Activated CD8-positive, alpha-beta memory T cell treated with anti-CD3 and anti-CD28 coated beads, Interleukin-2, amount 50 U/mL, for 48 hours (primary cell): ENCODE data around the gene UBE2L3.
"Not testable (repeated sequence)": the region's sequence is repeated elsewhere in the genome, so short reads cannot be mapped to it uniquely, and the experiment has no call there.

Experiments
- DNase-seq: peaks from one replicate; pipeline ENCODE4 v3.0.0-alpha.2; 2020

Gene UBE2L3

DNA sequence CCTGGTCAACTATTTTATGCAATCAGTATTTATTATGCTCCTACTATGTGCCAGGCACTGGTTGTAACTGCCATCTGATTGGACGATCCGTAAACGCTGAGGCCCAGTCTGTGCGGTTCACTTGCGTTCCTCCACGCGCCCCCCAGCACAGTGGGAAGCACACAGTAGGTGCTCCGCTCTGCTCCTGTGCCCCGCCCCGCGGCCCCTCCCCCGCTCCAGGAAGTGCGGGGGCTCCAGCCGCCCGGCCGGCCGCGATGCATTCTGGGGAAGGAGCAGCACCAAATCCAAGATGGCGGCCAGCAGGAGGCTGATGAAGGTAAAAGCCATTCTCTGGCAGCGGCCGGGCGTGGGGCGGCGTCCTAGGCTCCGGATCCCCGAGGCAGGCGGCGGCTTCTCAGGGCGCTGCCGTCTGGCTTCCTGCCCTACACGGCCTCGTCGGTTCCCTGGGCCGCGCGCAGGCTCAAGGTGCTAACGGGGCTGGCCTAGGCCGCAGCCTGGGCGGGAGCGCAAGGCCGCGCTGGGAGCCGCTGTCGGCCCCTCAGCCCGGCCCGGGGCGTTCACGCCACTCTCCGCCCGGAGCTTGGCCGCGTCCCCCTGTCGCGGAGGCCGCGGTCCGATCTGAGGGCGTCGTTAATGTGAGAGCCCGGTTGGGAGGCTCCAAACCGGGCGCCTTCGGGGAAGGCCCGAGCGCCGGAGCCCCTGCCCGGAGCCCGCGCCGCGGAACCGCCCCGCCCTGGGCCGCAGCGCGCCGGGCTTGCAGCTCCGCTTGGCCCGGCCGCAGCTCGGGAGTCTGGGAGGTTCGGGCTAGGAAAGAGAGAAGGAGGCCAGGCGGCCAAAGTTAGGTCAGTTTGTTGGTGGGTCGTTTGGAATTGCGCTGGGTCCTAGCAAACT is at the start of gene UBE2L3:
Gene UBE2L3, plus strand, starts transcription at position 259 of the 891 bp plus-strand sequence. Its CDS starts 31 bp downstream, at position 290.
- peak; percentile 90 for DNase-seq

DNA sequence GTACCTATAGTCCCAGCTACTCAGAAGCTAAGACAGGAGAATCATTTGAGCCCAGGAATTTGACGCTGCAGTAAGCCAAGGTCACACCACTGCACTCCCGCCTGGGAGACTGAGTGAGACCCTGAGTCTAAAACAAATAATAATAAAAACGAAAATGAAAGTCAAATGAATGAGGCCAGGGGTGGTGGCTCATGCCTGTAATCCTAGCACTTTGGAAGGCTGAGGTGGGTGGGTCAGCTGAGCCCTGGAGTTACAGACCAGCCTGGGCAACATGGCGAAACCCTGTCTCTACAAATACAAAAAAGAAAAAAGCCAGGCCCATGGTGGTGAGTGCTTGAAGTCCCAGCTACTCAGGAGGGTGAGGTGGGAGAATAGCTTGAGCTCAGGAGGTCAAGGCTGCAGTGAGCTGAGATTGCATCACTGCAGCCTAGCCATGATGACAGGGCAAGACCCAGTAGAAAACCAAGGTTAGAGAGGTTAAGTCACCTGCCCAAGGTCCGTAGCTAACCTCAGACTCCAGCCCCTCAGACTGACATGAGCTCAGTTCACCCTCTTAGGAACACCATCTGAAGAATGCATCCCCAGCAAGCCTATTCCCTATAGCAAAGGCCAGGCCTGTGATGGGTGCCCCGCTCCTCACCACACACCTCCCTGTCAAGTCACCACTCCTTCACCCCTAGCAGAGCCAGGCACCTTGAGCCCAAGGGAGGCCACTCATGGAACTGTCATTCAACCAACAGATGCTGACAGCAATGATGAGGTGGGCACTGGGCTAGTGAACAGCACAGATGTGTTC is 40.6 kb upstream of the UBE2L3 start:
- DNase-seq: not testable (repeated sequence)

DNA sequence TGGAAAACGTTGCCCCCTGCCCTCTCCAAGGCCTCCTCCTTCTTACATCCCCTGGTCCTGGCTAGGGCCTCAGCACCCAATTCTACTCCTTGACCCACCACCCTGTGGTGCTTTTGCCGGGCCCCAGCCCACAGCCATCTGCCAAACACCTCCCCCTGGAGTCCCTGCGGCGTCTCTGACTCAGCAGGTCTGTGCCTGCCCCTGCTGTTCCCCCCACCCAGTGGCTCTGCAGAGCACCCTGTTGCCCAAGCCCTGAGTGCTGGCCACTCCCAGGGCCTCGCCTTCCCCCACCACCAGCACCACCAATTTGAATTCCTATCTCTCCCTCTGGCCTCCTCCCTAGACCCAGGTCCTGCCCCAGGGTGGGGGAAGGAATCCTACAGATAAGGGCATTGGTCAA is 36.0 kb upstream of the UBE2L3 start:
- not testable (repeated sequence) for DNase-seq

DNA sequence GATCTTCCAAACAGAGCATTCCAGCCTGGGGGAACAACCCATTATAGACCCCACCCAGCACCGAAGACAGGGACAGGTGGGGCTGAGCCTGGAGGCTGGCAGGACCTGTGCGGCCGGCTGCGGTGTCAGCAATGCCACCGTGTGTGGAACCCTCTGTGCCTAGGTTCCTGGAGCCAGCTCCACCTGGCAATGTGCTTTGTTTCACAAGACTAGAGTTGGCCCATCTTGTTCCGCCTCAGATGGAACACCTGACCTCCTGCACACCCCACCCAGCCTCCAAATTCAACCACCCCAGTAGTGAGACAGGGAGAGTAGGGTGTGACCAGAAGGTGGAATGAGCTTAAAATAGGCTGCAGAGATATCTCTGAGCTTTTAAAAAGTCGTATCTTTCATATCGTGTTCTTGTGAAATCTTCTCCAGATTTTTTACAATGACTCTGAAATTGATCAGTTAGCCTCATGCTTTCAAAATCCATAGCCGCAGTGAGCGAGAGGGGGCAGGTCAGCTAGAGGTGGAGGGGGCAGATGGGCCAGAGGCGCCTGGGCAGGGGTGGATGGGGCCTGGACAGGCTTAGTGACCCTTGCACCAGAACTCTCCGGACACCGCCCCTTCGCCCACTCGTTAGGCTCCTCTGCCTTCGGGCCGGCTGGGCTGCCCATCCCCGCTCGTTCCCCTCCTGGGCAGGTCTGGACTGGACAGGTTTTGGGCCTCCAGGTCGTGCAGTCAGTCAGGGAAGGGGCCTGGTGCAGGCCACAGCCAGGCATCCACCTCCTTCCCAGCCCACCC is 34.5 kb upstream of the UBE2L3 start:
- not testable (repeated sequence) for DNase-seq

DNA sequence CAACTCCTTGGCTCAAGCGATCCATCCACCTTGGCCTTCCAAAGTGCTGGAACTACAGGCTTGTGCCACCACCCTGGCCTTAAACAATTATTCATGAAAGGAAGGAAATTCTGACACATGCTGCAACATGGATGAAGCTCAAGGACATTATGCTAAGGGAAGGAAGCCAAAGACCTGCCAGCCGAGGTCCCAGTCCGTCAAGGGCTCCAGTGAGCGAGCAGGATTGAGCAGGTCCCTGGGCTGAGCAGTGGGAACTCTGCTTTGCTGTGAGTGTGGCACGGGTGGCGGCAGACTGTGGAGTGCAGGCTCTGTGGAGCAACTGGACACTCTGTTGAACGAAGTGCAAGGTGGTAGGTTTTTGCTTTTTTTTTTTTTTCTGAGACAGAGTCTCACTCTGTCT is 27.7 kb upstream of the UBE2L3 start:
- DNase-seq: not testable (repeated sequence)

DNA sequence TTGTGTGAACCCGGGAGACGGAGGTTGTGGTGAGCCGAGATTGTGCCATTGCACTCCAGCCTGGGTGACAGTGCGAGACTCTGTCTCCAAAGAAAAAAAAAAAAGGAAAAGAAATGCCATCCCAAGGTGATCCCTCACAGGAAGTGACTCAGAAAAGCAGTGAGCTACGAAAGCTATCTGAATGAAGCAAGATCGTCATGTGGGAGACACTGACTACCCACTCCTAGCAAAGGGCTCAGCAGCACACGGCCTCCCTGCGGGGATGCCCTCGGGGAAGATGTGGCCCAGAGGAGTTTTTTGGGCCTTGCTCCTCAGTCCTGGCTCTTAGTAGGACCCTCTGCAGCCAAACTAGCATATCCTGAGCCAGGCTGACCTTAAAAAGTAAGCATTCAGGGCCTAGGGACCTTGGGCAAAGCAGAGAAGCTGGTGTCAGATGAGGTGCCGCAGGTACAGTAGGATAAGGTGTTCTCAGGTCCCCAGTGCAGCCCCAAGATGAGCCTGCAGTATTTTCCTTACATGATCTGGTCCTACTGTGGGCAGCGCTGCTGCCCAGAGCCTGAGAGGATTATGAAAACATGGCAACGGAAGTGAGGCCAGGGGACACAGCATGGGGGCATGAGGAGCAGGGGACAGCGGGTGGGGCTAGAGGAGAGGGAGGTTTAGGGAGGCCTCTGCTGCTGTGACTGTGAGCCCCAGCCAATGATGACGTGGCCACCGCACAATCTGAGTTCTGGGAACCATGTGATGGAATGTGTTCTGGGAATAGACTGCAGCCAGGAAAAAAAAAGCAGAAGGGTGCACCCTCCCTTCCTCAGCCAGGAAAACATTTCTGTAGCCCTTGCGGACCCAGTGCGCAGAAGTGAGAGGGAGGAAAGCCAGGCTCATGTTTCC is 22.8 kb upstream of the UBE2L3 start:
- peak; percentile 20 for DNase-seq

DNA sequence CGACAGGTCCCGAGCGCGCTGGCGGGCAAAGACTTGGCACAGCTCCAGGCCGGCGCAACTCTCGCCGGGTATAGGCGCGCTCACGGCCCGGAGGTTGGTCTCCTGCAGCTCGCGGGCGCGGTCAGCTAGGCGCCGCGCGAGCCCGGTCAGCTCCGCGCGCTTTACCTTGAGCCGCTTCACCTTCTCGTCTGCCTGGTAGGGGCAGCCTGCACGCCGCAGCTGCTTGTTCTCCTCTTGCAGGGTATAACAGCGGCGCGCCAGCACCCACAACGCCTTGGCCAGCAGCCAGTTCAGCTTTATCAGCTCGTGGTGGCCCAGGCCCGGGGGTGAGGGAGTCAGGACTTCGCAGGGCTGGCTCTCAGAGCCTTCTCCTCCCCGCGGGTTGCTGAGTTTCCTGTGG is 18.0 kb upstream of the UBE2L3 start:
- DNase-seq: not testable (repeated sequence)

DNA sequence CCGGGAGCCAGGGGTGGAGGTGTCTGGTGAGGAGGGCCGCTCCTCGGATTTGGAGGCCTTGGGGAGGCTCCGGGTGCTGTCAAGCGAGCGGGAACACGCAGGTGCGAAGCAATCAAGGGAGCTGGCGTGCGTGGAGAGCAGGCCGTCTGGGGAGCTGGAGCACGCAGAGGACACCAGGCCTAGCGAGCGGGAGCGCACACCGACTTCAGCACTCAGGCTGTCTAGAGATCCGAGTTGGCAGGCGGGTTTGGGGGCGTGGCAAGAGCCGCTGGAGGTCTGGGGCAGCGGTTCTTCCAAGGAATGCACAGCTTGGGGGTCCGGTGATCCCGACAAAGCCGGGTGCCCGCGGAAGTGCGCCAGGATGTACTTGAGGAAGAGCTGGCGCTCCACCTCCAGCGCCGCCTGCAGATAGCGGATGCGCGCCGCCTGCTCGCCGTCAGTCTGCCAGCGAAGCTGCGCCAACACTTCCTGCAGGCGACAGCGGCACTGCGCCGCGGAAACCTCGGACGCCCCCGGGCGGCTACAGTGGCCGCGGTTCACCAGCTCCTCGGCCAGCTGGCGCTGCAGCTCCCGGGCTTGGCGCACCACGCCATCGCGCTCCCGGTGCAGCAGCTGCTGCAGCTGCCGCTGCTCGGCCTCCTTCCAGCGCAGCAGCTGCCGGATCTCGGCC is 17.4 kb upstream of the UBE2L3 start:
- DNase-seq: not testable (repeated sequence)

DNA sequence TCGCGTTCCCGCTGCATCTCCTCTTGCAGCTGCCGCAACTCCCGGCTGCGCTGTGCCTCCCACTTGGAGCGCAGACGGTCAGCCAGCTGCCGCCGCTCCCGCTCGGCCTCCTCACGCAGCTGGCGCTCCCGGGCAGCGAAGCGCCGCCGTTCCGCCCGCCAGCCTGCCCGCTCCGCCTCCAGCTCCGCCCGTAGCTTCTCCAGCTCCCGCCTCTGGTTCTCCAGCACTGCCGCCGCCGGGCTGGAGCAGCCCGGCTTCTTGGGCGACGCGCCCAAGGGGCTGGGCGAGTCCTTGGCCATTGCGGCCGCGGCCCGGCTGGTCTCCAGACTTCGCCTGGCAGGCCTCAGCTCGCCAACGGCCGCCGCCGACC is 16.9 kb upstream of the UBE2L3 start:
- DNase-seq: not testable (repeated sequence)

DNA sequence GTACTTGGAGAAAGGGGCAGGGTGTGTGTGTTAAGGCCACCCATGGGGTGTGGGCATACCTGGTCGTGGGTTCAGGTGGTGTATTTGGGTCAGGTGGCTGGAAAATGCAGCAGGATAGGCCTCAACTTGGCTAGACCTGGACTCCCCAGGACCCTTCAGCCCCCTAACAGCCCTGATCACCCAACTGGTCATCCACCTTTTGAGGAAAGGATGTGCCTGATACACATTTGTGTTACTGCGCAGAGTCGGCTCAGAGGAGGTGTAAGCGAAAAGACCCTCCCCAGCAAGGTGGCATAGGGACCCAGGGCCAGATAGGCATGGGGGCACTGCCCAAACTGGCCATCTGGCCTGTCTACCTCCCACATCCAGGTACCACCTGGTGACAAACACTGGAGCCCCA is 16.2 kb upstream of the UBE2L3 start, which contains the start of gene RIMBP3C:
Gene RIMBP3C, minus strand, starts transcription at position 101 of the 400 bp plus-strand sequence. CDS start 485 bp downstream, outside the sequence.
- DNase-seq: not testable (repeated sequence)

DNA sequence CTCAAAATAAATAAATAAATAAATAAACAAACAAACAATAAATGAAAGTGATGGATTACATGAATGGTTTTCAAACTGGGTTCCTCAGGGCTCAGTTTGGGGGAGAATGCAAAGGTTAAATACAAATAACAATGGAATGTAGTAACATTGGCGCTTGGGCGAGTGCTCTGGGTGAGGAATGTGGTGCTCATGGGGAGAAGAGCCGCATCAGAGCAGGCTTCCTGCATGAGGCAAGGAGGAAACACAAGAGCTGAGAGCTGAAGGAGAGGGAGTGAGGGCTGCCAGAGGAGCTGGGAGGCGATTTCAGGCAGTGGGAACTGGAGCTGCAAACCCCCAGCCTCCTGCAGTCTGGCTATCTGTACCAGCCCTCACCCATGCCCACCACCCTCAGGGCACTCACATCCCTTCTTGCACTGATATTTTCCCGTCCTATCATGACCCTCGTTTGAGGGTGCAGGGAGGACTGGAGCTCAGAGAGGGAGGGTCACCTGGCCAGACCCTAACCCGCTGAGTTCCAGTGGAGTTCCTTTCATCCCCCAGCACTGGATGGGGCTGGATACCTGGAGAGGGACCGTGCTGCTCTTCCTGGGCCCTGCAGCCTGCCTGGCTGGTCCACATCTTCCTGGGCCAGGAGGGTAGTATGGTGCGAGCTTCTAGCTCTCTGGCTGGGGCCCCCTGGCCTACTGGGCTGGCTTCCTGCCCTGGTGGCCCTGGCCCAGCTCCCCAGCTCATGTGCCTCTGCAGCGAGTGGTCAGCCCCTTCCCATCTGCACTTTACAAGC is 8.0 kb upstream of the UBE2L3 start:
- not testable (repeated sequence) for DNase-seq

DNA sequence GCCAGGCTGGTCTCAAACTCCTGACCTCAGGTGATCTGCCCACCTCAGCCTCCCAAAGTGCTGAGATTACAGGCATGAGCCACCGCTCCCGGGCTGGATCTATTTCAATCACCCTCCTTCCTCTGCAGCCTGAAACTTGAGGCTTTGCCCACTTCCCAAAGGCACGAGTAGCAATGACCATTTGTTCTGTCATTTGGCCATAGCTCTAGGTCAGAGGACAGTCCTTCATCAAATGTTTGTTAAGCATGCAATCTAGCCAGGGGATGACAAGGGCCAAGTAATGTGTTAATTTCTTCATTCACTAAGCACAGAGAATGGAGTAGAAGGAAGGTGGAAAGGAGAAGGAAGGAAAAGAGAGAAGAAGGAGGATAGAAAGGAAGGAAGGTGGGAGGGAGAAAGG is 6.9 kb upstream of the UBE2L3 start:
- not testable (repeated sequence) for DNase-seq

DNA sequence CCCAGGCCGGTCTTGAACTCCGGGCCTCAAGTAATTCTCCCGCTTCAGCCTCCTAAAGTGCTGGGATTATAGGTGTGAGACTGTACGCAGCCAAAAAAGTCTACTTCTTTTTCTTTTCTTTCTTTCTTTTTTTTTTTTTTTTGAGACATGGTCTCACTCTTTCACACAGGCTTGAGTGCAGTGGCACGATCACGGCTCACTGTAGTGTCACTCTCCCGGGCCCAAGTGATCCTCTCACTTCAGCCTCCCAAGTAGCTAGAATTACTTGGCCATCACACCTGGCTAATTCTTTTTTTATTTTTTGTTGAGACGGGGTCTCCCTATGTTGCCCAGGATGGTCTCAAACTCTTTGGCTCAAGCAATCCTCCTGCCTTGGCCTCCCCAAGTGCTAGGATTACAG is 3.6 kb upstream of the UBE2L3 start:
- no peak for DNase-seq

DNA sequence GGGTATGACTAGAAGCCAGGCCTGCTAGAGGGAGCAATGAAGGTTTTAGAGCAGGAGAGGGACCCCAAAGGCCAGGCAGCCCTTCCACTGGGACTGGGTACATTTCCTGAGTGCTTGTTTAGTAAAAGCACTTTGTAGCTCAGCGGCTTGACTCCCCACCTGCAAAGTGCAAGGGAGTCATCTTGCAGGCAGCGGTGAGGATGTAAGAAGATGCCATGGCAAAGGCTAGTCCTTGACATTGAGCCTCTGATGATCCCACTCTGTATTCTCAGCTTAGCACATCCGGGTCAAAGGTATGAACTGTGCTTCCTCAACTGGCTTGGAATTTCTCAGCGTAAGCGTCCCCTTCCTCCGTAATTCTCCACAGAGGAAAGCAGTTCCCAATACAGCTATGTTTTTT is 3.1 kb upstream of the UBE2L3 start:
- no peak for DNase-seq

DNA sequence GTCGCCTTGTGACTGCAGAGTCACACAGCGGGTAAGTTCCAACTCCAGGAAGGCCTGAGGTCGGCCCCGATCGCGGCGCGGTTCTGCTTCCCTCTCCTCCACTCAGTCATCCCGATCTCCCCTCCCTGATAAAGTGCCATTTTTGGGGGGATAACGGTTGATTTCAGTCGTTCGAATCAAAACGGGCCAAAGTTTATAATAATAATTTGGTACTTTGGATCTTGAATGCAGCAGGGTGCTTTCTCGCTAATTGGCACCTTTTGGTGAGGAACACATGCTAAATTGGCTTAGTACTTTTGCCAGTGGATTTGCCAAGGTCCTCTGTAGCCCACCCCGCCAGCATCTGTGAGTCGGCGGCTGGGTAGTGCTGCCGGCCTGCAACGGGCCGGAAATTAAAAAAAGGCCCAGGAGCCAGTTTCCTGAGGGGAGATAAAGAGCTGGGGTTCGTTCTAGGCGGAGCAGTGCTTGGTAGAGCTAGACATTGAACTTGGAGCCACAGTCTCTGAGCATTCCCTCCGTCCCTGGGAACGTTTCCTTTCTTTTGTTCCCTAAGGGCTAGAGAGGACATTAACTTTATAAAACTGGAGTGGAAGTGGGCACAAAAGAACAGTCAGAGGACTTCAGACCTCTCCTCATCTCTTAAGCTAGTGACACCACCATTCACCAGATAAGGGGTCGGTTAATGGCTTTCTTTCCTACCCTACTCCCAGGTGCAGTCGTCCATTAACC is 997 bp downstream of the UBE2L3 start:
- peak; percentile 66 for DNase-seq

DNA sequence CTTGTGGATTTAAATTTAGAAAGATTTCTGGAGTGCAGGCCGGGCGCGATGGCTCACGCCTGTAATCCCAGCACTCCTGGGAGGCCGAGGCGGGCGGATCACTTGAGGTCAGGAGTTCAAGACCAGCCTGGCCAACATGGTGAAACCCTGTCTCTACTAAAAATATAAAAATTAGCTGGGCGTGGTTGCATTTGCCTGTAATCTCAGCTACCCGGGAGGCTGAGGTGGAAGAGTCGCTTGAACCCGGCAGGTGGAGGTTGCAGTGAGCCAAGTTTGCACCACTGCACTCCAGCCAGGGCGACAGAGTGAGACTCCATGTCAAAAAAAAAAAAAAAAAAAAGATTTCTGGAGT is 1.5 kb downstream of the UBE2L3 start:
- not testable (repeated sequence) for DNase-seq

DNA sequence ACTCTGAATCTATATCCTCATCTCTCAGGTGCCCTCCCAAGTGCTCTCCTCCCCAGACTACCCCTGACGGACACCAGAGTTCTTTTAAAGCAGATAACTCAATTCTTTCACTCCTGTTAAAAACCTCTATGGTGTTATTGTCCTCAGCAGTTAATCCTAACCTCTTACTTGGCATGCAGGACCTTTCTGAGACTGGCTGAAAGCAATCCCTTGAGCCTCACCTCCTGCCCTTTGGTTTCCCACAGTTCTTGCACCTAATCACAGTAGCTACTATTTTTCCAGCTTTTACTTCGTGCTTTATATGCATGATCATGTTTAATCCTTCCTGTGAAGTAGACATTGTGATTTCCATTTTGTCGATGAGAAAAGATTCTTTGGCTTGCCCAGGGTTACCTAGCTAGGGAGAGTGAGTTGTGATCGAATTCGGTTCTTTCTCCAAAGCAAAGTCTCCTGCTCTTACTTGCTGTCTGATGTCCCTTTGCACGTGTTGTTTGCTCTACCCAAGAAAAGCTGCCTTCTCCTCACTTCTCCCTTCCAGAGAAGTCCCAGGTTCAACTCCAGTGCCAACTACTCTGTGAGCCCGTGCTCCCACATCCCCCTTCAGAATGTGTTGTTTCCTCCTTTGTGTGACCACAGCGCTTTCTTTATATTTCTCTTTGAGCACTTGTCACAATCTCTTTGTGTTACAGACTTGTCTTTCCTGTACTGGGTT is 2.1 kb downstream of the UBE2L3 start:
- DNase-seq: no peak

DNA sequence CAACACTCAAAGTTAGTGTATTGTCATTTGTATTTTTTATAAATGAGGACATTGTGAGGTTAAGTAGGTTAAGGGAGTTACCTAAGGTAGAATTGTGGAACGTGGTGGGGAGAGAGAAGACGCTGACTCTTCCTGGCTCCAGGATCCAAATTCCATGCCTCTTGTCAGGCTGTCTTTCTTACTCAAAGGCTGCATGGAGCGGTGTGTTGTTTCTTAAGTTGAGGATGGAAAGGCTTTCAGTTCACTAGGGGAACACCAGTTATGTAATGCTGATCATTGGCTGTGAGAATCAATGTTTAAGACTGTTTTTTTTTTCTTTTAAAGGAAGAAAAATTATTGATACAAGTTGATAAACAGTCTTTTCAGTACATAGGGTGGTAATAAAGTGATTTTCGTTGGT is 2.9 kb downstream of the UBE2L3 start:
- no peak for DNase-seq

DNA sequence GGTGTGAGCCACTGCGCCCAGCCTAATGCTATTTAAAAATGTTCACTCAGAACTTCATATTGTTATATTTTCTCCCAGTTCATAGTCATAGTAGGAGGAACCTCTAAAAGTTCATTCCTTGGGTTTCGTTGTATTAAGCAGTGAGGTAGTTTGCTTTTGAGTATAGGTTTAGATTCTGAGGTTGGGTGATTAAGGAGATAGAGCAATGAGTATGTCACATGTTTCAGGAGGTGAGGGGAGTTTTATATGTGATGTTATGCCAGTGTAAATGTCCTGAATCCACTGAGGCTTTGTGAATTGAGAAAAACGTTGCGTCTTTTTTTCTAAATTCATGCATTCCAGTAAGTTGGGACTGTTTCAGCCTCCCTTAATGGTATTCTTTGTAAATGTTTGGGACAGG is 4.2 kb downstream of the UBE2L3 start:
- DNase-seq: no peak
